ENCODE measurements around the gene GCSAM.

Gene GCSAM

GRCh38 chr3:112132975-112133448, at the start of gene GCSAM:
GCSAM (minus strand) TSS chr3:112133248; CDS start chr3:112133120, 128 bp downstream.
- DNase-seq, result no peak

DNA sequence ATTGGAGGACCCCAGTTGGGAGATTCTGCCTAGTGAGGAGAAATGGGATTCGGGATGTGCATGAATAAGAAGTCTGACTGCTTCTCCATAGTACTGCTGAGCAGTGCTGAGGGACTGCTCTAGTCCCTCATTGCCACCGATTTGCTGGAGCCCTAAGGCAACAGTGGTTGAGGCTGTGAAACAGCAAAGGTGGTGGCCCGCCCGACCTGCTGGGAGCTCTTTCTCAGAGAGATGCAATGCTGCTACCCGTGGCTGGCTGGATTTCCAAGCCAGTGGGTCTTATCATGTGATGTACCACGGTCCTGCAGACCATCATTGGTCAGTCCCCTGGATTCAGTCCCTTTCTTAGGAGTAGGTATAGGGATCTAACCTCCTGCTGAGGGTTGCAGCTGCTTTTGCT, 42.6 kb upstream of the GCSAM start:
- DNase-seq, result no peak

DNA sequence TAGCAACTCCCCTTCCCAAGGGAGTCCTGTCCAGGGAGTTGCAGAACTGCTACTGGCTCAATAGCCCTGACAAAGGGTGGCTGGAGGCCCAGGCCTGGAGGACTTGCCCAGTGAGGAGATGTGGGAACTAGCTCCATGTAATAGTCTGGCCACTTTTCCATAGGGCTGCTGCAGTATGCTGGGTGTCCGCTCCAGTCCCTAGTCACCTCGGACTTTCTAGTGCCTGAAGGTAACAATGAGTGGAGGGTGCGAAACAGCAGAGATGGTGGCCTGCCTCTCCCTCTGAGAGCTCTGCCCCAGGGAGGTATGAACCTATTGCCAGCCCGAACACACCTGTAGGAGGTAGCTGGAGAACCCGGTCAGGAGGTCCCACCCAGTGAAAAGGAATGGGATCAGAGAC, 42.0 kb upstream of the GCSAM start:
- DNase-seq, result no peak

GRCh38 chr3:112171144-112171543, 38.1 kb upstream of the GCSAM start:
- no peak for DNase-seq

DNA sequence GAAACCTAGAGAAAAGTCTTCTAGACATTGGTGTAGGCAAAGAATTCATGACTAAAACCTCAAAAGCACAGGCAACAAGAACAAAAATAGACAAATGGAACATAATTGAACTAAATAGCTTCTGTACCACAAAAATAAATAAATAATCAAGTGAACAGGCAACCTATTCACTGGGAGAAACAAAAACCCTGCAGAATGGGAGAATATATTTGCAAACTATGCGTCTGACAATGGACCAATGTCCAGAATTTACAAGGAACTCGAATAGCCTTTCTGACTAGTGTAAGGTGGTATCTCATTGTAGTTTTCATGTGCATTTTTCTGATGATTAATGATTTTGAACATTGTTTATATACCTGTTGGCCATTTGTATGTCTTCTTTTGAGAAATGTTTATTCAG, 37.0 kb upstream of the GCSAM start:
- no peak for DNase-seq

GRCh38 chr3:112167758-112168157, 34.7 kb upstream of the GCSAM start:
- no peak for DNase-seq

DNA sequence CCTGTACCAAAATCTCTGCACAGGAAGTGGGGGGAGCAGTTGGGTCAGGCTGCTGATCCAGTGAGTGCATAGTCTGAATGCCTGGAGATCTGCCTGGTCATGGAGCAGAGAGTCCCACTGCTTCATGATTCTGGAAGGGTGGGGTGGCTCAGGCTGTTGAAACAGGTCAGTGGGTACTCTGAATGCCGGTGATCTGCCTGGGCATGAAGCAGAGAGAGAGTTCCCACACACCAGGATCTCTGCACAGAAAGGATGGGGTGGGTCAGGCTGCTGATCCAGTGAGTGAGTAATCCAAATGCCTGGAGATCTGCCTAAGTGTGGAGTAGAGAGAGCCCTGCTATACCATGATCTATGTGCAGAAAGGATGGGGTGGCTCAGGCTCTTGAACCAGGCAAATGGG, 16.1 kb upstream of the GCSAM start:
- no peak for DNase-seq

- no peak for DNase-seq
These were observed 10.6 kb upstream of the GCSAM start for GRCh38 chr3:112143689-112144088.

DNA sequence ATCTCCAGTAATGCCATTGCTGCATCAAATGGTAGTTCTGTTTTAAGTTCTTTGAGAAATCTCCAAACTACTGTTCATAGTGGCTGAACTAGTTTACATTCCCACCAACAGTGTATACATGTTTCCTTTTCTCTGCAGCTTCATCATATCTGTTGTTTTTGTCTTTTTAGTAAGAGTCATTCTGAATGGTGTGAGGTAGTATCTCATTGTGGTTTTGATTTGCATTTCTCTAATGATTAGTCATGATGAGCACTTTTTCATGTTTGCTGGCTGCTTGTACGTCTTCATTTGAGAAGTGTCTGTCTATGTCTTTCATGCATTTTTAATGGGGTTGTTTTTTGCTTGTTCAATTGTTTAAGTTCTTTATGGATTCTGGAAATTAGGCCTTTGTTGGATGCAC, 10.2 kb upstream of the GCSAM start:
- DNase-seq, result no peak

GRCh38 chr3:112141293-112141692, 8.2 kb upstream of the GCSAM start:
- DNase-seq, result no peak

- no peak for DNase-seq
These were observed 7.5 kb upstream of the GCSAM start for GRCh38 chr3:112140584-112140983.

DNA sequence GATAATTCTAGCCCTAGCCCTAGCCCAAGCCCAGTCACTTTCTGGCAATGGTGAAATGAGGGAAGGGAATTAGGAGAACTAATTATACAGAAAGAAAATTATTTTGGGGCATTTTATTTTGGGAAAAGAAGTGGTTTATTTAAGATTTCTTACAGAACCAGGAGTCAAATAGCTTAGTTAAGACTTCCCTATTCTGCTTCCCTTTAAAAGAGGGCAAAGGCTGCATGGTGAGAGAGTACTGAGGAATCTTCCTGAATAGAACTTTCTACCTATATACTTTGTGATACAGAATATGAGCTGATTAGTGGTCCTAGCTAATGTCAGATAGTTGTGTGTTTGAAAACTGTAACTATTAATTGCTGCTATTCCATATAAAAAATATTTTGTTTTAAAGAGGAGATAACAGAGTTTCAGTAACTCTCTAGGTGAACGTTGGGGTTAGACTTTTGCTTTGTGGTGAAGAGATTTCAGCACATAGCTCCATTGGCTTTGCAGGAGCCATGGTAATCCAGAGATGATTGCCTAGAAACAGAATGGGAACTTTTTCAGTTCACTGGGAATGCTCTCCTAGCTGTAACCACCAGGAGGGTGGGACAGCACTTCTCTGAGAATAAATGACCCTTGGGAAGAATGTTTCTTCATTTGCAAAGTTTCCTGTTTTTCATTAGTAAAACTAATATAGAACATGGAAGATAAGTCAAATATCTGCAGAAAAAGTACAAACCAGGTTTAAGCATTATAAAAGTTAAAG, 5.3 kb upstream of the GCSAM start:
- no peak for DNase-seq

GRCh38 chr3:112137781-112138180, 4.7 kb upstream of the GCSAM start:
- no peak for DNase-seq

DNA sequence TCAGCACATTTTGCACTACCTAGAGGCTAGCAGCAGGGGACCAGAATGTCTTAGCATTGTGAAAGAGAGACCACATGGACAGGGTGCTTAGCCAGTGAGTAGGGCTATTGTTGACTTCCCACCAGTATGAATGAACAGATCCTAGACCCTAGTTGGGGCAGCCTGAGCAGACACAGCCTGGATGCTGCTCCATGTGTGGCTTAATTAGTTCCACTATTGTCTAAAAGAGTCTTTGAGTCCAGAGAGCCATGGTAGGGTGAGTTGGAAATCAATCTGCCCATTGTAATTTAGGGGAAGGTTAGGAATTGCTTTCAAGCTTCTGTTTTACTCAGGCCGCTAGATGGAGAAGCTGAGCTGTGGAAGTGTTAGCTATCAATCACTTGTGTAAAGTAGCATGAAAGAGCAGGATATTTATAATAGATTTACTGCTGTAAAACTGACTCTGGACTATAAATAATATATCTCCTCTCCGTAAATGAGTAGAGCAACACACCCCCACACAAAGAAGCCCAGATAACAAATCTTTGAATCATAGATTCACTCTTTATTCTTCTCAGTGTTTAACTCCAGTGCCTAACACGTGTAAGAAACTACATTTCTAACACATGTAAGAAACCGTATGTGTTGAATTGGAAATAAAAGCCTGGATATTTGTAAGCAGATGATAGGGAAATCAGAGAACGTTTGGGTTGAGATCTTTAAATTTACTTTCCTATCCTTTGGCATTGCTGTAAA, 4.1 kb upstream of the GCSAM start:
- no peak for DNase-seq

GRCh38 chr3:112136046-112136445, 3.0 kb upstream of the GCSAM start:
- no peak for DNase-seq

DNA sequence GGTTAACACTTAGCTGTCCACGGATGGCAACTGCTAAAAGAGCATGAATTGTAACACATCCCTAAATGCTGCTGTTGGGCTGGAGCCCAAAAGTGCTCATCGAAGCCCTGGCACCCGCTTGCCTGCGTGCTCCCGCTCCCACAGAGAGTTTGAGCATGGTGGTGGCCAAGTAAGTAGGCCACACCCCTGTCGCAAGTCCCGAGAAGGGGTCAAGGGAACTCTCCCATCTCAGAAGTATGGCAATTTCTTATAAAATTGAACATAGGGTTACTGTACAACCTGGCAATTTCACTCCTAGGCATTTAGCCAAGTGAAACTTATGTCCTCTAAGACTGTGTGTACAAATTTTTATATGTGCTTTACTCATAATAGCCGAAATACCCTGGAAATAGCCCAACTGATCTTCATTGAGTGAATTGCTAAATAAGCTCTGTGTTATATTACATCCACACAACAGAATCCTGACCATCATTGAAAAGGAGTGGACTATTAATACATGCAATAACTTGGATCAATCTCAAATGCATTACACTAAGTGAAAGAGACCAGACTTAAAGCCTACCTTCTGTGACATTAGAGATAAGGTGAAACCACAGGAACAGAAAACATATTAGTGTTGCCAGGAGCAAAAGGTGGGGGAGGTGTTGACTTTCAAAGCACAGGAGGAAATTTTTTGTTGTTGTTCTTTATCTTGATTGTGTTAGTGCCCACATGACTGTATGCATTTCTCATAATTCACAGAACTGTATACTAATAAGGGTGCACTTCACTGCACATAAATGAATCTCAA, 1.5 kb upstream of the GCSAM start:
- DNase-seq, result no peak

DNA sequence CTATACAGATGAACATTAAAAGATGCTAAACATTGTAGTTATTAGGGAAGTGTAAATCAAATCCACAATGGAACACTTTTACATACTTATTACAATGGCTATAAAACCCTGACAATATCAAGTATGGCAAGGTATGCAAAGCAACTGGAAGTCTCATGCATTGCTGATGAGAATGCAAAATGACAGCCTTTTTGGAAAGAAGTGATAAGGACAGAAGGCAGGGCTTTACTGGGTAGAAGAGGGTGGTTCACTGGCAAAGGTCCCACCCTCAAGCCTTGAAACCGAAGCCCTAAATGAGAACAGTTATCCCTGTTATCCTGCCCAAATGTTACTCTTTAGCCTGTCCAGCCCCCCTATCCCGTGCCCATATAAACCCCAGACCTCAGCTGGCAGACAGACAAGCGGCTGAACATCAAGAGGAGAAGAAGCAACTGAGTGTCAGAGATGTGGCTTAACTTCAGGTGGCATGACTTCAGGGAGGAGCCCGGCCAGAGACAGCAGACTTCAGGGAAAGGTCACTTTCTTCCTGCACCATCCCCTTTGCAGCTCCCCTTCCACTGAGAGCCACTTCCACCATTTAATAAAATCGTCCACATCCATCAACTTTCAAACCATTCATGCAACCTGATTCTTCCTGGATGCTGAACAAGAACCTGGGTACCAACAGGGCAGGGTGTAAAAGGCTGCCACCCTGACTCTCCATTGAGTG, 732 bp upstream of the GCSAM start:
- DNase-seq, result no peak

DNA sequence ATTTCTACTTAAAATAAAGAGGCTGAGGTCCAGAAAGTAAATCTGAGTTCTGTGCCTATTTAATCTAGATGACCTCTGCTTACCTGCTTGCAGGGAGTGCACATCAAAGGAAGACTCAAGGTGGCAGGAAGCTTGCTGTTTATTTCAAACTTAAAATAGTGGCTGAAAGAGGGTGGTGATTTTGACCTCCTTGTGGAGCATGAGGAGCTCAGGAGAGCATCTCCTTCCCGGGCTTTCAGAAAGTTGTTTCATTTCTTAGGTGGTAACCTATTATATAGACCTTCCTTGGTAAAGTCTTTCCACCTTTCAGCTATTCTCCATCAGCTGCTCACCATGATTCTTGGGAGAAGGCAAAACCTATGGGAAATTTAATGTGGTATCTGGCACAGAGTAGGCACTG, 494 bp downstream of the GCSAM start:
- no peak for DNase-seq

GRCh38 chr3:112132088-112132487, 960 bp downstream of the GCSAM start:
- DNase-seq, result no peak

DNA sequence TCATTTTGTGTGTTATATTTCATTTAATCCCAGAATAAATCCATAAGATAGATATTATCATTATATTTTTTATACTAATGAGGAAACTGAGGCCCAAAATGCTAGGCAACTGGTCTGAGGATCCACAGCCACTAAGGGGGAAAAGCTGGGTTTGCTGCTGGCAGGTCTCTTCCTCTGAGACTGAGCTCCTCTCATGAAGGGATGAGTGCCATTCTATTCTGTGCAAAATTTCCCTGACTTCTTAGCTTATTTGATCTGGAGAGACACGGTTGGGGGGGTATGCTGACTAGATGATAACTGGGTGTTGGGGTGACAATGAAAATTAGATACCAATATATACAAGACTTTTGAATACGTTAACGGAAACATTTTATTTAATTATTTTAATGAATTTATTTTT, 1.9 kb downstream of the GCSAM start:
- no peak for DNase-seq

DNA sequence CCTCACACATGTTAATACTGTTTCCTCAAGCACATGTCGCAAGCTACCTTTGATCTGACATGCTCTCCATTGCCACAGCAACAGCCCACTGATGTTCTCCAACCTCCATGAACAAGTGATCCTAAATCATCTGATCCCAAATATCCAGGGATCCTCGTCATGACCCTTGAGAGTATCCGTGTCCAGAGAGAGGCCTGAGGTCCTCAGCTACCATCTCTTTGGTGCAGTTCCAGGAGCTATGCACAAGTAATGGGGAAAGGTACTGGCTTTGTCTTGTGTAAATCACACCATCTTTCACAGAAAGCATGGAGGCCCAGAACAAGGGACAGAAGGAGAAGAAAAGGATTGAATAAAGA, 2.4 kb downstream of the GCSAM start:
- no peak for DNase-seq

DNA sequence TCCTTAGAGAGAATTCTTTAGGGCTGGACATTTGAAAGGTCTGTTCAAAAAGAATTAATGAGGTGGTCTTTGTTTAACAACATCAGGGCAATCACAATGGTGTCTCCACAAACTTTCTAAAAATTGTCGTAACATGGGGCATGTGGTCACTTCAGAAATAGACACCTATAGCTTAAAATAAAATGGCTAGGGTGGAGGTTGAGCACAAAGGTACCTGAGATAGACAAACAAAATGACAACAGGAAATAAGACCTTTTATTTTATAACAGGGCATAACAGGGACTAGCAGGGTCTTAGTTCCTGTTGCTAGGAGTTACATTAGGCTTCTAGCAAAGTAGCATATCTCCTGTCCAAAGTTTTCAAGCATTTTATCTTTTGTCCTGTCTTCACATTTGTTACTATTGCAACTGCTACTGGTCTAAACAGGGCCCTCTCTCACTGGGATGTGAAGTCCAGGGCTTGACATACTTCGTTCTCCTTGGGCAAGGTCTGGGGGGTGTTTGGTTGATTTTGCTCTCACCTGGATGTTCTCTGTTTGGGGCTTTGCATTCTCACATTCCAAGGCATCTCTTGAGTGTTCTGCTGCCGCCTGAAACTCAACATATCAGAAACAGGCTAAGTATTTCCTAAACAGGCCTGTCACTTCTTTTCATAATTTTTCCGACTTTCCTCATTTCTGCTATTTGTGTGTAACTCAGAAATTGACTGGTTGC, 3.0 kb downstream of the GCSAM start:
- no peak for DNase-seq

Data from left hindlimb (tissue), 1 donor.